ENCODE measurements around the gene GRID2.

GRID2 gene

GRCh38 chr4:93467484-93468155 lies 1163.9 kb downstream of the GRID2 start:
- DNase-seq (ENCODE audit: extremely low read depth in 1 of 2, low read depth in 1 of 2), result no peak

DNA sequence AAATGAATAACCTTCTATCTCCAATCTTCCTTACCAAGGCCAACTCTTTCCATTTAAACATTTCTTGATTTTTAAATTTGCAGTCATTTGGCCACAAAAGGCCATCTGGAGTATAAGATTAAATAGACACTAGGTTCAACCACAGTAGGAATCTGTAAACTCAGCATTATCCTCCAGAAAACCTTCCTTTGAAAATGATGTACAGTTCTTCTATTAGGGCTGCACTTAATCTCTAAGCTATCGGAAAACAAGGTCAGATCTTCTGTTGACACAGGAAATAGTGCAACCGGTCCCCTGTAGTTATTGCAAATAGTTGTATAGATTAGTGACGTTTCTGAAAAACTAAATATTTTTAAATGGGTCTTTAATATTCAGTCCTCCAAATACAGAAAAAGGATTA lies 1165.8 kb downstream of the GRID2 start:
- DNase-seq (ENCODE audit: extremely low read depth in 1 of 2, low read depth in 1 of 2), result no peak

DNA sequence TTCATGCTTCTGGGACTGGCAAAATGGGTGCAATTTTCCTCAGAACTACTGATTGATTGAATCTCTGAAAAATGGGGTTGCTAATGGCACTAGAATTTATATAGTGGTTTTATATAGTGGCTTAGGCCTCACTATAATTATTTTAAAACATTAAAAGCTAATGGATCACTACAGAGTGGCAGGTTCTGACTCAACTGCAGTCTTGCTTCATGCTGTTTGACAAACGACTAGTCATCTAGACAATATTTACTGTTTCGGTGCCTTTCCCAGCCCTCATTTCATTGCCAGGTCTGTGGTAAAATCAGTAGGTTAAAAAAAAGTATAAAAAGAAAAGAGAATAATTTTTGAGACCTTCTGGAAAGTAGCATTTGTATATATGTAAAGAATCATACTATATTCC lies 1172.0 kb downstream of the GRID2 start:
- no peak for DNase-seq (ENCODE audit: extremely low read depth in 1 of 2, low read depth in 1 of 2)

DNA sequence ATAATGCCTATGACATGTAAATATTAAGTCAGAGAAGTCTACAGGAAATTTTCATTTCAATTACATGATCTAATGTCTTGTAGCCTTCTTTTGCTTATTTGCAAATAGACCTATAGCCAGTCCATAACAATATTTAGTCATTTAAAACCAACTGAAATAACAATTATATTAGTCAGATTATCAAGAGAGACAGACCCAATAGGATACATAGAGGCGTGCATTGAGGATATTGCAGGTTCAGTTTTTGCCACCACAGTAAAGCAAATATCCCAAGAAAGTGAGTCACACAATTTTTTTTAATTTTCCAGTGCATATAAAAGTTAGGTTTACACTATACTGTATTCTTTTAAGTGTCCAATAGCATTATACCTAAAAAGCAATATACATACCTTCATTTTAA lies 1175.0 kb downstream of the GRID2 start:
- no peak for DNase-seq (ENCODE audit: extremely low read depth in 1 of 2, low read depth in 1 of 2)

DNA sequence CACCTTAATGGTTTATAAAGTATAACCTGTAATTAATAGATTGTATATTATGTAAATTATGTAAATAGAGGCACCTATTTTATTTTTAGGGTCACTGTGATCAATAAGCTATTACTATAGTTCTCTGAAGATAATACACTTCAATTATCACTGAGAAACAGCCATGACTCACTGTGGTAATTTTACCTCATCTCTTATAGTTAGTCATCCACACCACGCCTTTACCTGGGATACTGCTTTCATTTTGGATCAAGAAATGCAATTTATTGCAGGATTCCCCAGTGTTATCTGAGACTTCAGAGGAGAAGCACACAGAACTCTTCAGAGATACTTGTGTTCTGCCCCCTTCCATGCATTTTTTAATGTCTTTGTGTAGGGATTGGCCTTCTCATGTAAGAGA lies 1176.7 kb downstream of the GRID2 start:
- no peak for DNase-seq (ENCODE audit: extremely low read depth in 1 of 2, low read depth in 1 of 2)

GRCh38 chr4:93495346-93495745 lies 1191.6 kb downstream of the GRID2 start:
- no peak for DNase-seq (ENCODE audit: extremely low read depth in 1 of 2, low read depth in 1 of 2)

- DNase-seq (ENCODE audit: extremely low read depth in 1 of 2, low read depth in 1 of 2), result no peak
These were observed 1197.5 kb downstream of the GRID2 start for GRCh38 chr4:93501244-93501643.

GRCh38 chr4:93501946-93502345 lies 1198.2 kb downstream of the GRID2 start:
- DNase-seq (ENCODE audit: extremely low read depth in 1 of 2, low read depth in 1 of 2), result no peak

DNA sequence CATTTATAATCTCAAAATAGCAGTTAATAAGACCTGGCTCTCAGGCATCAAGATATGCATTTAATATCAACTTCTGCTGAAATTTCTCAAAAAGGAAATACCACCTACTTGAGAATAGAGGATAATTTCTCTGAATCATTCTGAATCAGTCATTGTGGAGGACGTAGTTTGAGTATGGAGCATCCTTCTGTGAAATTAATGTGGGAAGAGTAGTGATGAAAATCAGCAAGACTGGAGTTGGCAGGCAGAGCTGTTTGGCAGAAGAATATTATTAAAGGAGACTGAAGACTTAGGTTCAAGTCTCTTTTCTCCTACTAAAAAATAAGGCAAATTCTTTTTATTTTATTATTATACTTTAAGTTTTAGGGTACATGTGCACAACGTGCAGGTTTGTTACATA lies 1199.2 kb downstream of the GRID2 start:
- DNase-seq (ENCODE audit: extremely low read depth in 1 of 2, low read depth in 1 of 2), result no peak

- no peak for DNase-seq (ENCODE audit: extremely low read depth in 1 of 2, low read depth in 1 of 2)
These were observed 1210.1 kb downstream of the GRID2 start for GRCh38 chr4:93513851-93514250.

DNA sequence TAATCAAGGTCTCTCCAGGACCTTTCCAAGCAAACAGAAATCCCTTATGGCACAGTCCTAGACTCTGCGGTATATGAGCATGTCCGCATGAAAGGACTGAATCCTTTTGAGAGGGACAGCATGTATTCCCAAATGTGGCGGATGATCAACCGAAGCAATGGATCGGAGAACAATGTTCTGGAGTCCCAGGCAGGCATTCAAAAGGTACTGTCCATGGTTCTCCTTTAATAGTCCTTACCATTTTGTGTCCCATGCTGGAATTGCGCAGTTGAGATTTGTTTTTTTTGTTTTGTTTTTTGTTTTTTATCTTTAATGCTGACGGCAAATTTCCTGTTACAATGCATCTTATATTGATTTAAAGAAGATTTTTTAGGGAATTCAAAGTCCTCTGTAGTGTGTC lies 1211.4 kb downstream of the GRID2 start:
- DNase-seq (ENCODE audit: extremely low read depth in 1 of 2, low read depth in 1 of 2), result no peak

DNA sequence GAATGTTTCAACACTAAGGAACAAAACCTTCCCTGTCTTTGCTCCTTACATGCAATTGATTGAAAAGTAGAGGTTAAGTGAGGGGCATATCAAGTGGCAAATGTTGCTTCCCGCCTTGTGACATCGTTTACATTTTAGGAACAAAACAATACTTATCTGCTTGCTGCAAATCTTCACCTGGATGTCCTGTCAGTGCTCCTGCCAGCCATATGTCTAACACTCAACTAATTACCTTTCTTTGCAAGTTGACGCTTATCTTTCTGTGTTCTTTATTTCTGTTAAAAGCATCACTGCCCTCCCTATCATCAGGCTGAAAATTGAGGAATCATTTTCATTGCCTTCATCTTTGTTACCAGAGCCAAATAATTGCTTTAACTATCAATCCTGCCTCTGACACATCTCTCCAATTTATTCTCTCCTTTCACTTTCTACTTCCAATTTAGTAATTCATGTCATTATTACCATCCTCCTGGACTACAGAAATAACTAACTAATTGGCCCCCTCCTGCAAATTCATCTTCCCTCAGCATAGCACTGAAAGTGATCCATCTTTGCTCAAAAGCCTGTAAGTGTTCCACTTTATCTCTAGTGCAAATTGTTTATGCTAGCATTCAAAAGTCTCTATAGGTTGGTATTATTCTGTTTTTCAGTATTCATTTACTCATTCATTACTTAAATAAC lies 1226.1 kb downstream of the GRID2 start:
- DNase-seq (ENCODE audit: extremely low read depth in 1 of 2, low read depth in 1 of 2), result no peak

DNA sequence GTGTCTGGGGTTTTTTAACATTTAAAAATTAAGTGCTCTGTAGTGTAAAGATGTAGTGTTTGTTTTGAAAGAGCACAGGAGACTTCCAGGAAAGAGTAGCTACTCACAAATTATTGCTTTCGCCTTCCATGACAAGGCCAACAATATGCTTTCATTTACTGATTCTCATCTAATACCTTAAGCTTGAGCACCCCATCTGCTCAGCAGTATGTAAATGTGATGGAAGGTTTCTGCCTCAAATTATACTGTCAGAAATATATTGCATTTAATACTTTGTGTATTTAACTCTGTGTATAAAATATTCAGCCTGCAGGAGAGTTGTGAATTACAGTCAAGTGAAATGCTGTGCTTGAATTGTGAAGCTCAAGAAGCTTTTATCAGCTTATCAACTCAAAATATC lies 1228.5 kb downstream of the GRID2 start:
- DNase-seq (ENCODE audit: extremely low read depth in 1 of 2, low read depth in 1 of 2), result no peak

DNA sequence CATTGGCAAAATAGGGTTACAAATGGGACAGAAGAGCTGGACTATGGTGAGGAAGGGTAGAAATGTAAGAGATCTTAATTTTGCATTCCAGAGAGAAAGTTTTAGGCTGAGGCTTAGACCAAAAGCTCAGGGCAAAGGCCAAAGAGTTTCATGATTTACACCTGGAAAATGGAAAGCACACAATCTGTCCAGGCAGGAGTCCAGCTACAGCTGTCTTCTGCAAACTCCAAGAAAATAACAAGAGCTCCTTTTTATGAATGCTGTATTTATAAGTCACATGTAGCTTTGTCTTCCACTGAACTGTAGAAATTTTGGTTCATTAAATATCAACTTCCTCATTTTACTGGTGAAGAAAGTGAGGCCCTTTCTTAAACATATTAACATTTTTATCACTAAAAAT lies 1236.8 kb downstream of the GRID2 start:
- DNase-seq (ENCODE audit: extremely low read depth in 1 of 2, low read depth in 1 of 2), result no peak

- no peak for DNase-seq (ENCODE audit: extremely low read depth in 1 of 2, low read depth in 1 of 2)
These were observed 1258.1 kb downstream of the GRID2 start for GRCh38 chr4:93561842-93562241.

DNA sequence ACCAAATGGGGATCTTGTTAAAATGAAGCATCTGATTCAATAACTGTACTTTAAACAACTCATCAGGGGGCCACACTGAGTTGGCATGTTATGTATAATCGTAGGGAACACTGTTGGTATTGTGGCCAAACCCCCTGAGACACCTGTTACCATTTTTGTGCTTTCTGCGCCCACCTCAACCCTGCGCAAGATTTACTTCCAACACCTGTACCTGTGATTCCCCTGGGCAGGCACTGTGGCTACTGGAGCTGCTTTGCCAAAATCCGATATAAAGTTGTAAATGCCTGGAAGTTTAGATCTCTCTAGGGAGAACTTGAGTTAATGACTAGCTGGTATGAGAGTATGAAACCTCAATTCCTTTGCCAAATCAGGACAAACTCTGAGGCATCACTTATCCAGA lies 1265.0 kb downstream of the GRID2 start:
- DNase-seq (ENCODE audit: extremely low read depth in 1 of 2, low read depth in 1 of 2), result no peak

DNA sequence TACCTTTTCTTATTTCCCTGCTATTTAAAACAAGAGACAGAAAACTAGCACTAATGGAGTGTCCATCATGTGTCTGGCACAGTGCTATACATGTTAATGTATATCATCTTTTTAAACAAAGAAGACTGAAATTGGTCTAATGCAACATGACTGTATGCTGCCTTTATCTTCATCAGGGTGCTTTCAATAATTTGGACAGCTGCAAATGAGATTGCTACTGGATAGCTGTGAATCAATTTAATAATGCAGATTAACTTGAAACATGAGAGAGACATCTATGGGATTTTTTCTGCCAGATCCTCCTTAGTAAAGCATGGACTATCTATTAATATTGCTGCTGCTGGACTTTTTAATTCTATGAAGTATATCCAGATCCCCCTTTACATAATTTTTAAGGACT lies 1269.5 kb downstream of the GRID2 start:
- DNase-seq (ENCODE audit: extremely low read depth in 1 of 2, low read depth in 1 of 2), result no peak

DNA sequence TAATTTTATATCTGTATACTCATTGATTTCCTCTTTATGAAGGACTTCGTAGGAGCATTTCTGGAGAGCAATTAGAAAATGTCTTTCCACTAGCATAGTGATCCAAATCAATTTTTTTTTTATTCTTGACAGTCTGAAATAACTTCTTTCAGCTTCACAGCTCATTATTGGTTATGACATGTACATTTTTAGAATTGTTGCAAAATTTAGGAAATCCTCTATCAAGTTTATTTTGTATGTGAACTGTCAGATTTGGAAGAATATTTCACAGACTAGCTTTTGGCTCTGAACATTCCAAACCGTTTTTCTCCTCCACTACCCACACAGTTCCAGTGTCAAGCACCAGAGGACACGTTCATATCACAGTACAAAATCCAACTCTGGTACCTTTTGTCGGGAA lies 1275.2 kb downstream of the GRID2 start:
- DNase-seq (ENCODE audit: extremely low read depth in 1 of 2, low read depth in 1 of 2), result no peak

- no peak for DNase-seq (ENCODE audit: extremely low read depth in 1 of 2, low read depth in 1 of 2)
These were observed 1301.4 kb downstream of the GRID2 start for GRCh38 chr4:93605163-93605562.

DNA sequence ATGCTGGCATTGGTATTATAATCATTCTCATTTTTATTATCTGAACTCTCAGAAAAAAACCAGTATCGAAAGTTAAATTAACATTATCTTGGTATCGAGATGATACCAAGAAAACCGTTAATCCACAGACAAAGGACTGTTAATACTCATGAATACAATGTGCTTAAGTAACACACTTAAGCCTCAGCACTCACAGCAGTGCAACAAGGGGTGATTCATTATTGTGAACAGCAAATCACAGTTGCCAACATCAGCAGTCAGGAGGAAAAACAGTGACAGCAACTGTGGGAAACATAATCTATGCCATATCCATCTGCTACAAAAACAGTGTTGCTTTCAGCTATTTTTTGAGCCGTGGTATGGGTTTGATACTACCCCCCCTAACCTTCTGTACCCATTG lies 1313.8 kb downstream of the GRID2 start:
- no peak for DNase-seq (ENCODE audit: extremely low read depth in 1 of 2, low read depth in 1 of 2)

DNA sequence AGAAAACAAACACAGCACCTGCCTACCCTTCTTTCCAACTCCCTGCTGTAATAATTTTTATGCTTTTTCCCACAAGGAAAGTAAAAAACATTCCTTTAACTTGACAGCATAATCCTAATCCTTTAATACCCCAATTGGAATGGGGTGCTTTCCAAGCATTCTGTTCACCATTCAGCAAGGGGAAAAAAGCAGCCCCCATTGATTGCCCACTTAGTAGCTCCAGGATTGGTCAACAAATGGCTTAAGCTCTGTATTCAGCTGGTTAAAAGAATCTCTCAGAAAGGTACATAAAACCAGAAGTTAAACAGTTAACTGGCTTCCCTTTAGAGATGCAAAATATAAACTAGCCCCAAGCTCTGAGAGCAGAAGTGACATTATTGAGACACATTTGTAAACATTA lies 1330.0 kb downstream of the GRID2 start:
- no peak for DNase-seq (ENCODE audit: extremely low read depth in 1 of 2, low read depth in 1 of 2)

DNA sequence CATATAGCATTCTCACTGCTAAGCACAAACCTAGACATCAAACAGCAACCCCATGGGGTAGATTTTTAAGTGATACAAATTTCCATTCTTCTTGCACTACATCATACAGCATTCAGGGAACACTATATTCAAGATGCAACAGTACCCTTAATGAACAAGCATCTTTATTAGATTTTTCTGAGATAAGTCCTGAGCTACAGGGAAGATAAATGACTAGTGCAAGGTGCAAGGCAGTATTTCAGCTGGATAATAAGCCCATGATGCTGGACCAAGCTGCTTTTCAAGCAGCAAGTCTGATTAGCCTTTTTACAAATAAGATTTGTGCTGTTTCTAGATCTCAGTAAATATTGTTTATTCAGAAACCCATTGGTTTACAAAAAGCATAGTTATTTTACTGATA lies 1332.2 kb downstream of the GRID2 start:
- no peak for DNase-seq (ENCODE audit: extremely low read depth in 1 of 2, low read depth in 1 of 2)

DNA sequence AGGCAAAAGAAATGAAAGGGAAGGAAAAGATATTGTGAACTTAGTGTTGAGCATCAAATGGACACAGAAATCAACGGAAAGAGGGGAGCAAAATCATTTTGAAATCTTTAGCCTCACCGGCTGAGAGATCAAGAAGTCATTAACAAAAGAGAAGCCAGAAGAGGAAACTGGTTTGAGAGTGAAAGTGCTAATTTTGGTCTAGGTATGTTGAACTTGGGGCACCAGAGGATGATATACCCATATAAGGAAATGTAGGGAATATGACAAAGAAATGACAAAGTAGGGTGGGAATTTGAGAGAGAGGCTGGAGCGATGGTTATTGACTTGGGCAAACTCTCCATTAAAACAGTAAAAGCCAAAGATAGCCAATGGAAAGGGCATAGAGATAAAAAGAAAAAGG lies 1341.4 kb downstream of the GRID2 start:
- no peak for DNase-seq (ENCODE audit: extremely low read depth in 1 of 2, low read depth in 1 of 2)

All from stimulated activated CD8-positive, alpha-beta memory T cell treated with anti-CD3 and anti-CD28 coated beads, Interleukin-7, amount 100 ng/mL, for 48 hours (primary cell).